ENCODE data around the gene DDX47.

The DDX47 gene

DNA sequence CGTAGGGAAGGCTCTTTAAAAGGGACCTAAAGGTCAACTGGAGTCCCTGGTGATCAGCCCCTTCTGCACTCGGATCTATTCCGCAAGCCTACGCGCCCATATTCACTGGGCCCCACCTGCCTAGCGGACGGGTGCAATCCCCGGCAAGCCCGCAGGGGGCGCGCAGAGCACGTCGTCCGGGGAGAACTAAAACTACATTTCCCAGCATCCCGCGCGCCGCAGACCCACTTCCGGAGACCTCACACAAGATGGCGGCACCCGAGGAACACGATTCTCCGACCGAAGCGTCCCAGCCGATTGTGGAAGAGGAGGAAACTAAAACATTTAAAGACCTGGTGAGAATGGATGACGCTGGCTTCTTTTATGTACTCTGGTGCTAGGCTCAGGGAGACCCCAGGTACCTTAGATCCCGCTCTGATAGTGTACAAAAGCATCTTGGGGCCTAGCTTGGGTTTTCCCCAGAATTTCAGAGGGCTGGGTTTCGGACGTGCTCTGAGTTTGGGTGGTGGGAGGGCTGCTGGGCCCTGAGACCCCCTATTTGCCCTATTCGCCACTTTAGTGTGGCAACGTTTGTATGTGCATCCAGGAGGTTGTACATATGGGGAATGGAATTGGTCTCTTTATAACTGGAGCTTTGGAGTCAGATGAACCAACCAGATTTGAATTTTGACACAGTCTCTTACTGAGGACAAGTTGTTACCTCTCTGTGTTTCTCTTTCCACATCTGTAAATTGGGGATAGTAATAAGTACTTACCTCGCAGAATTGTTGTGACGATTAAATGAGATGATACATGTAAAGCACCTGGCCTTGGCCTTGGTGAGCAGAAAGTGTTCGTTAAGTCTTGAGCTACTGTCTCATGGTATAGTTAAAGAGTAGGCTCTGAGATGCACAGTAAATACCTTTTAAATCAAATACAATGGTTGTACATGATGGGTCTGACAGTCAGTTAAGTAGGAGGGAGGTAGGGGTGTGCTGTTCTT lies at the start of gene DDX47:
DDX47 (plus strand) TSS at position 227 of the 982 bp plus-strand sequence; CDS start at position 249, 22 bp downstream.
- DNase-seq, result peak; percentile 95 to 96

DNA sequence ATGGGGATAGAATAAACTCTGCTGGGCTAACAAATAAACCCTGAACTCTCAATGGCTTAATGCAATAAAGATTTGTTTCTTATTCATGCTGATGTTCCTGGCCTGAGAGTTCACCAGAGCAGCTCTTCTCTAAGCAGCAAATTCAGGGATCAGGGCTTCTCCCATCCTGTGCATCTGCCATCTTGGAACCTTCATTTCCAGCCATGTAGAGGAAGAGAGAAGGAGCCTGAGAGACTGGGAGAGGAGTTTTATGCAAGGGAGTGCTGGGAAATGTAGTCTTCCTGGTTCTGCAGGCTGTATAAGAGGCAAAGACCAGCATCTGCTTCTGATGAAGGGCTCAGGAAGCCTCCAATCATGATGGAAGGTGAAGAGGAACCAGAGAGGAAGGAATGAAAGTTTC lies 48.3 kb upstream of the DDX47 start:
- DNase-seq, result no peak

DNA sequence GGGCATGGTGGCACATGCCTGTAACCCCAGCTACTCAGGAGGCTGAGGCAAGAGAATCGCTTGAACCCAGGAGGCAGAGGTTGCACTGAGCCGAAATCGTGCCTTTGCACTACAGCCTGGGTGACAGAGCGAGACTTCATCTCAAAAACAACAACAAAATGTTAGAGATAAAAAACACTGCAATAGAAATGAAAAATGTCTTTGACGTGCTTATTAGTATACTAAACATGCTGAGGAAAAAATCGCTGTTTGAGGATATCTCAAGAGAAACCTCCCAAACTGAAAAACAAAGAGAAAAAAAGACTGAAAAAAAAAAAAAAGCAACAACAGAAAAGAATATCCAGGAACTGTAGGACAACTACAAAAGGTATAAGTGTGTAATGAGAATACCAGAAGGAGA lies 42.9 kb upstream of the DDX47 start:
- DNase-seq, result no peak

DNA sequence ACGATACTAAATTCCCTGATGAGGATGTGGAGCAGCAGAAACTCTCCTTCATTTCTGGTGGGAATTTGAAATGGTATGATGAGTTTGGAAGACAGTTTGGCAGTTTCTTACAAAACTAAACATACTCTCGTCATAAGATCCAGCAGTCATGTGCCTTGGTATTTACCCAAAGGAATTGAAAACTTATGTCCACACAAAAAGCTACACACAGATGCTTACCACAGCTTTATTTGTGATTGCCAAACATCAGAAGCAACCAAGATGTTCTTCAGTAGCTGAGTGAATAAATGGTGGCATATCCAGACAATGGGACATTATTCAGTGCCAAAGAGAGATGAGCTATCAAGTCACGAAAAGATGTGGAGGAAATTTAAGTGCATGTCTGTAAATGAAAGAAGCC lies 38.4 kb upstream of the DDX47 start:
- DNase-seq, result no peak

DNA sequence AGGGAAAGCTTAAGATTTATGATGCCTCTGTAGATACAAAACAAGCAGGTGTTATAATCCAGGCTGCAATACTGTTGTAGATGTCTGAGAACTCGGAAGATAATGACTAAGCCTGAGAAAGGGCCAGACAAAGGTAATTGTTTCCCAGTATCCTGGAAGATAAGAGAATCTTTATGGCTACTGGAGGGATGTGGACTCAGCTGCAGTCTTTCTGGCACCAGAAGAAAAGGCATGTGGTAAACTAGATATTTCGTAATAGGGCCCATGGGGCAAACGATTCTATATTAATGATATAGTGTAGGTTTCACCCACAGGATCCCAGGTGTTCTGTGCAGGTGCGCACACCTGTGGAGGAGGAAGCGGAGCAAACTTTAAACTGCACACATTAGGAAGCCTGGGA lies 36.9 kb upstream of the DDX47 start:
- DNase-seq, result peak; percentile 93 to 95

DNA sequence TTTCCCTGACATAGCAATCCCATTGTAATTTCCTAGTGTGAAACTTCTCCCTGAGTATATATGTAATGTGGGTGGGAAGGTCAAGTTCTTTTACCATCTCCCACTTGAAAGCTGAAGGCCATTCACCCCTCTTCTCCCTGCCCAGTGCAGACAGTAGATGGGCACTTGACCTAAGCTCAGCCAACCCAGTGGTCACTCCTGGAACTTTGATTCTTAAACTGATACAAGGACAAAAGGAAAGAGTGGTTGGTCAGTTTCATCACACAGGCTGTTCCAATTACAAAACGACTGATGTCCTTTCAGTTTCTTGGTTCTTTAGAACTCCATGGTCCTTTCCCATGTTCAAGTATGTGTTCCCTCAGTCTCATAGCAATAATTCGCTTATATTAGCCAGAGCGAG lies 36.1 kb upstream of the DDX47 start:
- DNase-seq, result no peak

DNA sequence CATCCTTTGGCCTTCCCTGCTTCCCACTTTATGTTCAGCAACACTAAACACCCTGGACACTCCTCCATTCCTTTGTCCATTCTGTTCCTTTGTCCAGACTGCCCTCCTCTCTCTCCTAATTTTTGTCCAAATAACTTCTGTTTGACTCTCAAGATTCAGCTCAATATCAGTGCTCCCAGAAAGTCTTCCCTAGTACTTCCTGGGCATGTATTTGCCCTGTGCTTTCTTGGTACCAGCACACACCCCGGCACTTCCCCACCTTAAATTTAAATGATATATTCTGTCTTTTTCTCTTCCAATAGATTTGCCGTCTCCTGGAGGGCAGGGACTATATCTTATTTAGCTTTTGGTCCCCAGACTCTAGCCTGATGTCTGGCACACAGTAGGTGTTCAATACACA lies 34.1 kb upstream of the DDX47 start:
- DNase-seq, result no peak

DNA sequence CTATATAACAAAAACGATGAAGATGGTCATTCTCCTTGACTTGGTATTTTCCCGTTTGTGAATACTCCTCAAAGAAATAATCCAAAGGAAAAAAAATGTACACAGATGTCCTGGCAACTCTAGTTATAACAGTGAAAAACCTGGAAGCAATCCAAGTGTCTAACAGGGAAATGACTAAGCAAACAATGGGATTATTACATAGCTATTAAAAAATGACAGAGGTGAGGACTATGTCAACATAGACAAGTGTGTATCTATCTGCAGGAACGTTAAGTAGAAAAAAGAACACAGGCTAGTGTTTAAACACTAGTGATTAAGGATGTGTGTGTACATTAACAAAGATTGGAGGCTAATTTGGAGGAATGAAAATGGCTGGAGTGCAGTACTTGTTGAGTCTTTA lies 33.6 kb upstream of the DDX47 start:
- peak; percentile 83 to 86 for DNase-seq

DNA sequence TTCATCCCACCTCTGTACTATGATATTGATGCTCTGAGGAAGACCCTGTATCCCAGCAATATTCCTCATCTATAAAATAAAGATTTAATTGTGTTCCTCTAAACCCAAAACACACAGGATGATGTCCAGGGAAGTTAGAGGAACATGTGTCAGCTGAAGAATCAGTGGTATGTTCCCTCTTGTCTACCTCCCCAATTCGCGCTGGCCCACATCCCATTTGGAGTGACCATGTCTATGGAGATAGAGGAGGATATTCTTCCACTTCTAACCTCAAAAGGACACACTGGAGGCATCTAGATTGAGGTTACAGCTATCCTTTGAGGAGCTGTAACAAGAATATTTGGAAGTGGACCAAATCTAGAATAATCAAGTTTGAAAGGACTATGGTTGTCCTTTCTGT lies 29.0 kb upstream of the DDX47 start:
- DNase-seq, result no peak

DNA sequence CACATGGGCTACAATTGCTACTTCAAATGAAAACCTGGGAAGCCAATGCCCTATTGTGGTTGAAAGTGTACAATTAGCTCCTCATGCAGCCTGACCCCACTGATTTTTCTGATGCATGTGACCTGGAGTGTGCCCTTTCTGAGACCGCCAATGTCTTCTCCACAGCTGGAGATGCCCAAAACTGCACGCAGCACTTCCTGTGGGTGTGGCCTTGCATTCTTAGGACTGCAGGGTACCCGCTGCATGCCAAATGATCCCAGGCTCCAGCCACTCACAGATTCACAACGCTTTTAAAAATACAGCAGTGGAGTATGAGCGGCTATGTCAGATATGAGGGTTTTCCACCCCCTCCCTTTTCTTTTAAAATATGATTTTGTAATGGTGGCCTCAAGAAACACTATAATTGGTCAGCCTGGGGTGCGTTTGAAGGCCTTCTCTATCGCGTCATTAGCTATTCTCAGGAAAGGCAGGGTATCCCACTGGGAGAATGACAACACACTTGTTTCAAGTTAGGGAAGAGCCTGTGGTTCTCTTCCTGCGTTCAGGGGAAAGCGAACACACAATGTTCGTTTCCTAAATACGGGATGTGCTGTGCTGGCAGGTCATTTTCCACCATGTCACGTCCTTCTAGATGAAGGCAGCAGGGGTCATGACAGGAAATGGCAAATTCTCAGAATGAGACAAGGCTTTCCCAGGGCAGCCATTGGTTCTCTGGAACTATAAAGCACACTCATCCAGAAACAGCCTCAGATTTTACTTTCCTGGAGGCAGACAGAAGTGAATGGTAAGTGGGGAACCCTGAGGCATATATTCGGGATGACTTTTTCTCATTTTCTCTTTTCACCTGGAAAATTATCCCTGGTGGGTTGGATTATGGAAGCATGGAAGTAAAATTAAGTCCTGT lies 28.0 kb upstream of the DDX47 start, which contains the start of gene APOLD1:
APOLD1 (plus strand) TSS at position 749 of the 904 bp plus-strand sequence; CDS start at position 782, 33 bp downstream.
- no peak for DNase-seq

DNA sequence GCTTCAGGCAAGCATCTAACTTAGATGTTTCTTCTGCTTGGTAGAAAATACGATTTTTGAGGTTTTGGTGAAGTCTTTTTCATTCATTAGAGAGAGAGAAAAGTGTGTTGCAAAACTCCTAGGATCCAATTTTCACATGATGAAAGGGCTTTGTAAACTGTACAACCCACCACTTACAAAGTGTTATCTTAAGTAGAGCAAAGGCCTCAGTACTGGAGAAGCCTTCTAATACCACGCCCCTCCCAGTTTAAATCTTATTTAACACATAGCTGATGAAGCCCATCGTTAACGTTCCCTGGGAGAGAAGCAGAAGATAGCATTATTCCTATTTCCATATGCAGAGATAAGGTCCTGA lies 26.8 kb upstream of the DDX47 start:
- DNase-seq, result no peak

DNA sequence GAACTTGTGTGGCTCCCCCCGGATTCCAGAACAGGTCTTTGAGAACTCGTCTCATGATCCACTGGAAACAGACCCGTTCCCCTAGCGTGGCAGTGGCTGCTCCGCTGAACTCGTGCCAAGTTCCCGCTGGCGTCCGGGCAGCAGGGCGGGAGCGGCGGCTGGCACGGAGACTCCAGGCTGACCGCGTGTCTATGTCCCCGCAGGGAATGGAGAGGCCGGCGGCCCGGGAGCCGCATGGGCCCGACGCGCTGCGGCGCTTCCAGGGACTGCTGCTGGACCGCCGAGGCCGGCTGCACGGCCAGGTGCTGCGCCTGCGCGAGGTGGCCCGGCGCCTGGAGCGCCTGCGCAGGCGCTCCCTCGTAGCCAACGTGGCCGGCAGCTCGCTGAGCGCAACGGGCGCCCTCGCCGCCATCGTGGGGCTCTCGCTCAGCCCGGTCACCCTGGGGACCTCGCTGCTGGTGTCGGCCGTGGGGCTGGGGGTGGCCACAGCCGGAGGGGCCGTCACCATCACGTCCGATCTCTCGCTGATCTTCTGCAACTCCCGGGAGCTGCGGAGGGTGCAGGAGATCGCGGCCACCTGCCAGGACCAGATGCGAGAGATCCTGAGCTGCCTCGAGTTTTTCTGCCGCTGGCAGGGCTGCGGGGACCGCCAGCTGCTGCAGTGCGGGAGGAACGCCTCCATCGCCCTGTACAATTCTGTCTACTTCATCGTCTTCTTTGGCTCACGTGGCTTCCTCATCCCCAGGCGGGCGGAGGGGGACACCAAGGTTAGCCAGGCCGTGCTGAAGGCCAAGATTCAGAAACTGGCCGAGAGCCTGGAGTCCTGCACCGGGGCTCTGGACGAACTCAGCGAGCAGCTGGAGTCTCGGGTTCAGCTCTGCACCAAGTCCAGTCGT lies 26.2 kb upstream of the DDX47 start:
- peak; percentile 81 to 87 for DNase-seq

DNA sequence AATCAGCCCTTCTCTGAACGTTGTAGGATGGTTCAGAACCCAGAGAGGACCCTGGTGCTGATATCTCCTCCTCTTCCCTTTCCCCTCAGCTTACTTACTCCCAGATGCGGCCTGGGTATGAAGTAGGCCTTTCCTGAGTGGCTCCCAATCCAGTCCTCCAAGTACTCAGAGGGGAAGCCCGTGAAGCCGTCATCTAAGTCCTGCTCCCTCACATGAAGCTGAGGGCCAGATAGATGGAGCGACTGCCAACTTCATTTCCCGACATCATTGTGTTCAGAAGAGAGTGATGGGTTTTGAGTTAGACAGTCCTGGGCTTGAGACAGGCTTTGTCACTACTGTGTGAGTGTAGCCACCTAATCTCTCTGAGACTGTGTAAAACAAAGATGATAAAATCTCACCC lies 25.0 kb upstream of the DDX47 start:
- DNase-seq, result no peak

DNA sequence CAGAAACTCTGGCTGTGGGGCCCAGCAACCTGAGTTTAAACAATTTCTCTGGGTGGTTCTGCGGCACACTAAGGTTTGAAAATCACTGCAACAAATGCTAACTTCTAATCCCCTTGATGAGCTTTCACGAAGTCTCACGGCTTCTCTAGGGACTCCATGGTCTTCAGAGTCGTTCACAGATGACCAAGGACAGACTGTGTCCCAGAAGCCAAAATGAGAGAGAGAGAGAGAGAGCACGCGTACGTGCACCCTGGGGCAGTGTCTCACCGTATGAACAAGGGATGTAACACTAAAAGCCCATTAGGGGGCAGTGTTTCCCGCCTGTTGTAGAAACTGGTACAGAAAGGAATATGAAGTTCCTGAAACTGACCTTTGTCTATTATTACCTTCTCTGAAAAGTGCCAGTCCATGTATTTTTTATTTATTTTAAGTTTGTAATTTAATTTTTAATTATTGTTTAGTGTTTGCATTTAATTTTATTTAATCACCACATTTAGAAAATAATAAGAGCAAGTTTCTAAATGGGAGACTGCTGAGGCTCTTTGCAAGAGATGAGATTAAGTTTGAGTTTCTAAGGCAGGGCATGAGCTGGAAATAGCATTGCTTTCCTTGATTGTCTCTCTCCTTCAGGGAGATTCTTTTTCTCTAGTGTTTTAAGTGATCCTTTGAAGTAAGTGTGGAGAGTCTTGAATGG lies 24.3 kb upstream of the DDX47 start:
- peak; percentile 56 to 76 for DNase-seq

DNA sequence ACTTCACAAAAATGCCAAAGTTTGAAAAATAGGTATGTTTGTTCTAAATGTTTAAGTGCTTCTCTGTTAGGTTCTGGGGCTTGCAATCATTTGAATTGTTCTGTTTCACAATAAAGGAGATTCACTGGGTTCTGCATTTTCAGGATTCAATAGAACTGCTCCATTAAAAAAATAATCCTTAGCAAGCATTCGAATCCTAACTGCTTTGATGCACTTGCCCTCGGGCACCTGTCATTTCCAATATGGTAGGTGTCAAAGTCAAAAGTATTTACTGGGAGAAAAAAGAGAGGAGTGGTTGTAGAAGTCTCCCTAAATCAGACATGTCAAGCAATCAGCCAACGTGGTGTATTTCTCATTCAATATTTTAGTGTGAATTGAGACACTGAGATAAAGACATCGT lies 22.2 kb upstream of the DDX47 start:
- DNase-seq, result no peak

DNA sequence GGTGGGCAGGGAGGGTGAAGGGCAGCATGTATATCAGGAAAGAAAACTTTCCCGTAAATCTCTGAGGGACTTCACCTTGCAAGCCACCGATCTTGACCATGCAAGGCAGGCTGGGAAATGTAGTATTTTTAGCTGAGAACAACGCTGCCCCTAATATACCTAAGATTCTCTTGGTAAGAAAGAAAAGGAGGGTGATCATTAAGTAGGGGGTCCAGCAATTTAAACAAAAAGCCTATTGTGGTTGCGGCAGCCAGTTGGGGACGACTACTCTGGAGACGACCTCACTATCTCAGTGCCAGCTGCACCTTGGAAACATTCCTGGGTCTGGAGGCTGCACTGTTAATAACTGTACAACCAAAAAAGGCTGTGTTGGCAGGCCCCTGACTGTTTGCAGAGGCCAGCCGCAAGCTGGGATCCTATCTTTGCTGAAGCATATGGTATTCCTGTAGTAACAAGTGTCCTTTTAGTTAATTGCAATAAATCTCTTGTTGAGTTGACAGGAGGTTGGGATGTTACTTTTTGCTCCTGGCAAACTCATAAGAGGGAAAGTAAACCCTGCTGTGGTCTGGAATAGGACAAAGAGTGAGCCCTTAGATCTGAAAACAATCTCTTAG lies 21.3 kb upstream of the DDX47 start:
- no peak for DNase-seq

DNA sequence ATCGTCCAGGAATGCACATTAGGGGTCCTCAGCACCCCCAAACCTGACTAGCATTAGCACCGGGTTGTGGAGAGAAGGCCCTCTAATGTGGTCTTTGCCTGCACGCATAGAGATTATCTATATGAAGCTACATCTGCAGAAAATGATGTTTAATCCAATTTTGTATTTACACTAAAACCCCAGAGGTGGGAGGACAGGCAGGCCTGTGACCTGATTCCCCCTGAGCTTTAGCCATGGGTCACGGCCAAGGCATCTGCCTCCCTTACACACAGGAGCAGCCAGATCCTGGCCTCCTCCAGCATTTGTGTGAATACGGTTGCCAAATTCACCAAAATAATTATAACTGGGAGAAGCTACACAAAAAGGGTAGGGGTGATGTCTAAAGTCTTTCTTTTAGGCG lies 20.7 kb upstream of the DDX47 start:
- no peak for DNase-seq

DNA sequence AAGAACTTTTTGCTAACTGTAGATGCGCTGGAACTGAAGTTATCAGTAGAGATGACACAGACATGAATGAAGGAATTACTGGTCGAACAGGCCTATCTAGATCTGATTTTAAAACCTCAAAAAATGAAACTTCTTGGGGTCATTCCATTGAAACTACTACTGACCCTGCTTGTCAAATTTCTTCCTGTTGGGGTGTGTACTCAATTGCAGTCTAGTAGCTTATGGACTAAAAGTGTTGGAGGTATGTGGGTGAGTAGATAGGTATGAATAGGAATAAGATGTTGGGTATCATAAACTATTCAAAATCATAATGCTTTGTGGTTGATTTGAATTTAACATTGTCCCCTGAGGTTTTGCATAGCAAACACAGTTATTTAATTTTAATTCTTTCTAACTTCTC lies 18.5 kb upstream of the DDX47 start:
- DNase-seq, result no peak

DNA sequence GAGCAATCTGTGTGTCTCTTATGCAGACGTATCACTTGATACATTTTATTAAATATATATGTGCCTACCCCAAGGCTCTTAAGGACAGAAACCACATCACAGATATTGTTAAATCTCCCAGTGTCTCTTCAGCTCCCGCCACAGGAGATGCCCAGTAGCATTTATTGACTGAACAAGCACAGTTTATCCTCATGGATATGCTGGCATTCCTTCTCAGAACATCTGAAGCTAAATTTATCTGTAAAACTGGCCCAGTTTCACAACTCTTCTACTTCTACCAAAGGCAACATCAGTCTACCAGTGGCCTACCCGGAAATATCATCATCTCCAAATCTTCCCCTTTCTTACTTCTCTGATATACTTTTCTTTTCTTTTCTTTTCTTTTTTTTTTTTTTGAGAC lies 17.0 kb upstream of the DDX47 start:
- DNase-seq, result no peak

DNA sequence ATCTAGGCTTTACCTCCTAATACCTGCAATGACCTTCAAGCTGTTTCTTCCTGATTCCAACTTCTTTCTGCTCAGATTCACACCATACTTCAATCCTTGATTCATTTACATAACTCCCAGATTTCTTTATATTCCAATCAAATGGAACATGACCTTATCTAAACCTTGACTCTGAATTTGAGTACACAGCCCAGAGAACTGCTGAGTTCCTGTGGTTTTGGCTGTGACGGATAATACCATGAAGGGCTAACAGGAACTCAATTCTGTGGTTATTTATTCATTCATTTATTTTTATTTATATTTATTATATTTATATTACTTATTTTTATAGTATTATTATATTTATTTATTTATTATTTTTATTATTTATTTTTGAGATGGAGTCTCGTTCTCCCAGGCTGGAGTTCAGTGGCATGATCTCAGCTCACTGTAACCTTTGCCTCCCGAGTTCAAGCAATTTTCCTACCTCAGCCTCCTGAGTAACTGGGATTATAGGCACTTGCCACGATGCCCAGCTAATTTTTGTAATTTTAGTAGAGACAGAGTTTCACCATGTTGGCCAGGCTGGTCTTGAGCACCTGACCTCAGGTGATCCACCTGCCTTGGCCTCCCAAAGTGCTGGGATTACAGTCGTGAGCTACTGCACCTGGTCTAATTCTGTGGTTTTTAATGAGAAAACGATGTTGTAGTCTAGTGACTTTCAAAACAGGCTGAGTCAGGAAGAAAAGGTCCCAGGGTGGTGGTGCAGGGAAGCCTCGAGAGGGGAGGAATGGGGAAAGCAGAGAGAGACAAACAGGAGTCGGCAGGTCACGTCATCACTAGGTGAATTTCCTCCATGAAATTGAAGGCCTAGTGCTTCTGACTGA lies 16.0 kb upstream of the DDX47 start:
- no peak for DNase-seq

DNA sequence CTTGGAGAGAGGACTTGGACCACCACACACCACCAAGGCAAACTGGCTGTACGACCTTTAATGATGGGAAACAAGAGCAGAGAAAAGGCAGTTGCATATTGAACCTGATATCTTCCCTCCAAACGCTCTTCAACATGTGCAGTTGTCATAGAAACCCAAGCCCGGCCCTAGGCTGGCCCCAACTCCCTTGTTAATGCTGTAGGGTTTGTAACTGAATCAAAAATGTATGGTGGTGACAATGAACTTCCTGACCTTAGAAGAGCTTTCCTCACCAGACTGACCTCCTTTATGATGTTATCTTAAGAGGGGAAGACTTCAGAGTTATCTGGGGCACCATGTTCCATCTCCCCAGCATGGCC lies 15.4 kb upstream of the DDX47 start:
- no peak for DNase-seq

All from NCI-H1930 (cell line).